A673 (cell line): ENCODE measurements around the gene CSTF3.

Source experiments
- CTCF ChIP-seq: fragments of 300-800, 200-600 bp; sonication (generic); conservative IDR thresholded peaks from 2 replicates; pipeline ENCODE4 v1.5.1; 2017; ENCODE audit warnings: low read depth, mild to moderate bottlenecking, antibody characterized with exemption, low read length, moderate library complexity, mixed read lengths
- EZH2 ChIP-seq: fragments of 200-600 bp; sonication (generic); IDR thresholded peaks from 2 replicates; pipeline ENCODE4 v1.6.1; 2017; ENCODE audit warnings: borderline replicate concordance, low read depth, mild to moderate bottlenecking, mixed read lengths, antibody characterized with exemption, low read length; ENCODE audit not compliant: poor library complexity, severe bottlenecking

GRCh38 chr11:33161120-33162005, at the start of gene CSTF3:
- TF ChIP-seq CTCF (peak; percentile 55), EZH2 (no peak)
